Bronchial epithelial cell (primary cell): Measurements from ENCODE around the gene JAKMIP1. TPM values are rescaled to one million over a fixed set of nuclear protein-coding genes. Genes with fewer than 3 reads are reported as not detected.

Experiments used
- DNase-seq: peaks from one replicate; pipeline ENCODE4 v3.0.0-alpha.2; 2010; ENCODE audit warnings: low read depth
- FAIRE-seq: peaks from 2 replicates; lab custom pipeline; 2011; peaks lifted over from hg19 to GRCh38; lab: Jason Lieb, UNC
- H3K27me3 ChIP-seq: 2 replicates; pipeline ENCODE4 v1.5.1; 2011; ENCODE audit warnings: low read length; ENCODE audit not compliant: control insufficient read depth, insufficient read depth
- H3K36me3 ChIP-seq: 2 replicates; pipeline ENCODE4 v1.5.1; 2011; ENCODE audit warnings: low read length; ENCODE audit not compliant: control insufficient read depth, insufficient read depth
- H3K4me3 ChIP-seq: 2 replicates; pipeline ENCODE4 v1.5.1; 2011; ENCODE audit warnings: mild to moderate bottlenecking, low read depth, low read length, control low read depth
- CTCF ChIP-seq: IDR thresholded peaks from 2 replicates; pipeline ENCODE4 v1.5.1; 2011; ENCODE audit warnings: mild to moderate bottlenecking, moderate library complexity, low read length, control low read depth, inconsistent platforms; ENCODE audit not compliant: insufficient read depth, severe bottlenecking
- total RNA-seq: library from RNA; depleted of rRNA; stranded (reverse); fragments of >200 nt; gene quantifications from 2 replicates; pipeline ENCODE4 v1.2.1, GENCODE V29; 2014

JAKMIP1 gene
- total RNA-seq, 1 donor from 2014 or later = not detected

GRCh38 chr4:6107114-6107791 is 93.1 kb downstream of the JAKMIP1 start:
- FAIRE-seq (no peak), DNase-seq (no peak)
- TF ChIP-seq CTCF = no peak
- H3K4me3 ChIP-seq = no peak overlapping the region
- no peaks in the 10 kb centered on the region for H3K36me3 ChIP-seq
- H3K27me3 ChIP-seq = no peaks in the 10 kb centered on the region

GRCh38 chr4:6106156-6106555 is 94.2 kb downstream of the JAKMIP1 start:
- FAIRE-seq (no peak), DNase-seq (no peak)
- Histone ChIP-seq H3K27me3 (no peaks in the 10 kb centered on the region), H3K4me3 (no peak overlapping the region), H3K36me3 (no peaks in the 10 kb centered on the region)
- TF ChIP-seq CTCF = no peak

GRCh38 chr4:6105311-6105911 is 94.9 kb downstream of the JAKMIP1 start:
- no peak overlapping the region for H3K4me3 ChIP-seq
- TF ChIP-seq CTCF = no peak
- FAIRE-seq (no peak), DNase-seq (no peak)
- no peaks in the 10 kb centered on the region for H3K27me3 ChIP-seq
- H3K36me3 ChIP-seq = no peaks in the 10 kb centered on the region

- Histone ChIP-seq H3K36me3 (no peaks in the 10 kb centered on the region), H3K27me3 (no peaks in the 10 kb centered on the region), H3K4me3 (no peak overlapping the region)
- no peak for TF ChIP-seq CTCF
- DNase-seq (no peak), FAIRE-seq (no peak)
These were observed 95.7 kb downstream of the JAKMIP1 start for GRCh38 chr4:6104541-6105130.

GRCh38 chr4:6097581-6097980 is 102.8 kb downstream of the JAKMIP1 start:
- Histone ChIP-seq H3K27me3 (no peaks in the 10 kb centered on the region), H3K4me3 (no peak overlapping the region), H3K36me3 (no peaks in the 10 kb centered on the region)
- DNase-seq (no peak), FAIRE-seq (no peak)
- TF ChIP-seq CTCF = no peak

- no peak for TF ChIP-seq CTCF
- DNase-seq = no peak
These were observed 104.5 kb downstream of the JAKMIP1 start for GRCh38 chr4:6095897-6096296.

More at GRCh38 chr4:6095897-6096296, 104.5 kb downstream of the JAKMIP1 start:
- FAIRE-seq = no peak
- H3K36me3 ChIP-seq = no peaks in the 10 kb centered on the region
- no peak overlapping the region for H3K4me3 ChIP-seq
- H3K27me3 ChIP-seq = no peaks in the 10 kb centered on the region
